Astrocyte of the cerebellum (primary cell): ENCODE data around the gene BRF1.

Experiments
- DNase-seq: peaks from one replicate; pipeline ENCODE4 v3.0.0-alpha.2; 2011; ENCODE audit warnings: low read depth
- H3K4me3 ChIP-seq: 2 replicates; pipeline ENCODE4 v1.5.1; 2011; ENCODE audit warnings: mild to moderate bottlenecking, low read depth, low read length, moderate library complexity
- CTCF ChIP-seq: IDR thresholded peaks from 2 replicates; pipeline ENCODE4 v1.5.1; 2012; ENCODE audit warnings: low read length, low read depth, moderate library complexity, mild to moderate bottlenecking; ENCODE audit errors: missing control alignments
- in situ Hi-C: cut with HindIII; loops from 2 replicates; pipeline ENCODE4 v1.10.0; 2017; ENCODE audit warnings: low sequenced_read_pairs

Gene BRF1

GRCh38 chr14:105199093-105199492 lies 101.7 kb downstream of the BRF1 start:
- no peak for TF ChIP-seq CTCF
- in situ Hi-C loops, result loop anchor here (25.0 kb wide), 1 partner anchor 88 kb away; no protein-coding TSS in a partner anchor
- DNase-seq, result no peak
- H3K4me3 ChIP-seq, result no peak overlapping the region

GRCh38 chr14:105198588-105198987 lies 102.2 kb downstream of the BRF1 start:
- in situ Hi-C loops, result loop anchor here (25.0 kb wide), 1 partner anchor 89 kb away; no protein-coding TSS in a partner anchor
- TF ChIP-seq CTCF, result peak; percentile 5

GRCh38 chr14:105197211-105197641 lies 103.6 kb downstream of the BRF1 start:
- in situ Hi-C loops, result loop anchor here (25.0 kb wide), 1 partner anchor 90 kb away; no protein-coding TSS in a partner anchor
- no peak for DNase-seq
- no peak for TF ChIP-seq CTCF
- H3K4me3 ChIP-seq, result no peak overlapping the region

More at GRCh38 chr14:105198588-105198987, 102.2 kb downstream of the BRF1 start:
- no peak for DNase-seq
- no peak overlapping the region for H3K4me3 ChIP-seq

GRCh38 chr14:105196265-105196960 lies 104.4 kb downstream of the BRF1 start:
- no peak for TF ChIP-seq CTCF
- DNase-seq, result no peak
- no peak overlapping the region for H3K4me3 ChIP-seq
- in situ Hi-C loops, result loop anchor here (25.0 kb wide), 1 partner anchor 91 kb away; no protein-coding TSS in a partner anchor

- peak; percentile 26 for TF ChIP-seq CTCF
- in situ Hi-C loops, result loop anchor here (25.0 kb wide), 1 partner anchor 92 kb away; no protein-coding TSS in a partner anchor
- H3K4me3 ChIP-seq, result no peak overlapping the region
- no peak for DNase-seq
Observed at GRCh38 chr14:105195522-105196264, 105.1 kb downstream of the BRF1 start.

DNA sequence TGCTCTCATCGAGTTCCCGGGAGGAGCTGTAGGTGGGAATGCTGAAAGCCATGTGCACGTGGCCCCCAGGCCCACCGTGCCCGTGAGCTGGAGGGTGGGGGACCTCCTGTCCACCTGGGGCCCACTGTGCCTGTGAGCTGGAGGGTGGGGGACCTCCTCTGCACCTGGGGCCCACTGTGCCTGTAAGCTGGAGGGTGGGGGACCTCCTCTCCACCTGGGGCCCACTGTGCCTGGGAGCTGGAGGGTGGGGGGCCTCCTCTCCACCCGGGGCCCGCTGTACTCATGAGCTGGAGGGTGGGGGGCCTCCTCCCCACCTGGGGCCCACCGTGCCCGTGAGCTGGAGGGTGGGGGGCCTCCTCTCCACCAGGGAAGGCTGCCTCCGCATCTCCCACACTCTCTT lies 105.8 kb downstream of the BRF1 start:
- in situ Hi-C loops, result loop anchor here (25.0 kb wide), 1 partner anchor 92 kb away; no protein-coding TSS in a partner anchor
- no peak for DNase-seq
- no peak overlapping the region for H3K4me3 ChIP-seq
- TF ChIP-seq CTCF, result no peak
